ENCODE results near the gene ARHGAP30.
"Not testable (repeated sequence)": the region's sequence is repeated elsewhere in the genome, so short reads cannot be mapped to it uniquely, and the experiment has no call there.

ARHGAP30 gene

DNA sequence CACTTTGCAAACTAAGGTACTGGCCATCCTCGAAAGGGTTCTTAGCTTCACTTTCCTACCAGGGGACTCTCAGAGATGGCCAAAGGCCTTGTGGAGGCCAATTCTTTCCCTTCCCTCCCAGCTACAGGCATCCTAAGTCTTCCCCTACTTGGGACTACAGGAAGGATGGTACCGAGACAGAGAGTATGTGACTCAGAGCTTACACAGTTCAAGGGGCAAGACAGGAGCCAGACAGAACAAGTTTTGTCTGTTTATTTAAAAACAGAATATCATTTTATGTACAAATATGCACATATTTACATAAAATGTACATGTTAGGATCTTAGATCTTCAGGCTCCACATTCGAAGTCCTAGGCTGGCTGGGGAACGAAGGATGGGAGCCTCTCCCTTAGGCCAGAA, 1.1 kb upstream of the ARHGAP30 start:
- no peak for DNase-seq

DNA sequence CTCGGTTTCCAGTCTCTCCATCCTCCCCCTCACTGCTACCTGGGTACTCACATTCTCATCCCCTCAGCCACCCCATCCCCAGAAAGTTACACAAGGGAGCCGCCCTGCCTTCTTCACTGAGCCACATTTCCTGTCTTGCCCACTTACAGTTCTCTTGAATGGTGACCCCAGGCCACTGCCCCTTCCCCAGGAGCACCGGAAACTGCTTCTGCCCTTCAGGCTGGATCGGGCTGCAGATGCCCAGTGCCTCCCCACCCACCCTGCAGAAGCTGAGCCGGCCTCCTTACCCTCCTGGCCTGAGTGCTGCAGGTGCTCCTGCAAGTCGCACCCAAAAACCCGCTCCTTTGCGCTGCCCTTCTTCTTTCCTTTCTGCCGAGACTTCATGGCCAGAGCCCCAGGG, 450 bp downstream of the ARHGAP30 start:
- no peak for DNase-seq

DNA sequence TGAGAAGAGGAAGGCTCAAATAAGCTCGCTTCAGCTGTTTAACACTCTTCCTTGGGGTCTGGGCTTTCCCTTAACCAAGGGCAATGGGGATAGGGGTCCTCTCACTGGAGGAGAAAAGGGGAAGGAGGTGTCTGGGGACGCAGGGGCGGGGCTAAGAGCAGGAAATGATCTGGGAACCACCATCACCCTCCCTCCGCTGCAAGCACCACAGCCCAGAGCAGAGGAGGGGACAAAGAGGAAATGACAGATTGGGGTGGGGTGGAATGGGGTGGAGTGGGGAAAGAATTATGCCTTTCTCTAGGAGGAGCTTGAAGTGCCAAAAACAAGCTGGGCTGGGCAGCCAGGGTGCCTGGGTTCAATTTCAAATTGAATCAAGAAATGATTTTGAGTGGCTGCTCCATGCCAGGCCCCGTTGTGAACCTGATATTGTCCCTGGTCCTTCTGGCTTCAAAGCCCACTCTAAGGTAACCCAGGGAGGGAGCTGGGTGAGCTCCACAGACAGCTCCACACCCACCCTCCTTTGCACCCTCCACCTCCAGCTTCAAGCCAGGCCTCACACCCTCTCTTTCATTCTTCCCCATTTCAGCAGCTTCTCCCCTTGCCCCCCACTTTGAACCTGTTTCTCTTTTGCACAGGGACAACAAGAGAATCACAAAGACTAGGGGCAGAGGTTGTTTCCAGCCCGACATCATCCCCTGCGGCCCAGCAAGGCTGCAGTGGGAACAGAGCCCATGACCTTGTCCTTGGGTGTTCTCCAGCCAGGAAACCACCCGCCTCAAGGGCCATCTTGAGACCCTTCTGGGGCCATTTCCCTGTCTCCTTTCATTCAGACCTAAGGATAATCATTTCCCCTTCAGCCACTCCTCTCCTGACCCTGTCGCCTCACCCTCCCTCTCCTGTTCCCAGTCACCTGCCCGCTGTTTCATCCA, 1.1 kb downstream of the ARHGAP30 start:
- DNase-seq, result peak; percentile 59 to 93

DNA sequence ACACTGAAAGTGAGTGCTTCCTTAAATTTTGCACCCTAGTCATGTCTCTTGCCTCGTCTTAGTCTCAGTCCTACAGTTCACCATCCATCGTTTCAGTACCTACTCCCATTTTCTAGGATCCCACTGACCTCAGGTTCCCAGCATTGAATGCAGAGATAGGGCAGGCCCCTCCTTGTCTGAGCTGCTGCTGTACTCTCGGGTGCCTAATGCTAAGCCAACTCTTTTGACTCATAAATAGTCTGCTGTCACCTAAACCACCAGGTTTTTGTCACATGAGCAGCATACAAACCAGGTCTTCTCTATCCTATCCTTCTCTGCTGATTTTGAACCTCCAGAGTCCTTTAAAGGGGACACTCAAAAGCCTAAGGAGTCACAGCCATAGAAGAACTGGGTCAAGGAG, 3.0 kb downstream of the ARHGAP30 start:
- DNase-seq, result no peak

DNA sequence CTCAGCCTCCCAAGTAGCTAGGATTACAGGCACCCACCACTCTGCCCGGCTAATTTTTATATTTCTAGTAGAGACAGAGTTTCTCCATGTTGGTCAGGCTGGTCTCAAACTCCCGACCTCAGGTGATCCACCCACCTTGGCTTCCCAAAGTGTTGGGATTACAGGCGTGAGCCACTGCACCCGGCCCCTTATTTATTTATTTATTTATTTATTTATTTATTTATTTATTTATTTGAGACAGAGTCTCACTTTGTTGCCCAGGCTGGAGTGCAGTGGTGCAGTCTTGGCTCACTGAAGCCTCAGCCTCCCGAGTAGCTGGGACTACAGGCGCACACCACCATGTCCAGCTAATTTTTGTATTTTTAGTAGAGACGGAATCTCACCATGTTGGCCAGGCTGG, 4.0 kb downstream of the ARHGAP30 start:
- DNase-seq, result not testable (repeated sequence)

DNA sequence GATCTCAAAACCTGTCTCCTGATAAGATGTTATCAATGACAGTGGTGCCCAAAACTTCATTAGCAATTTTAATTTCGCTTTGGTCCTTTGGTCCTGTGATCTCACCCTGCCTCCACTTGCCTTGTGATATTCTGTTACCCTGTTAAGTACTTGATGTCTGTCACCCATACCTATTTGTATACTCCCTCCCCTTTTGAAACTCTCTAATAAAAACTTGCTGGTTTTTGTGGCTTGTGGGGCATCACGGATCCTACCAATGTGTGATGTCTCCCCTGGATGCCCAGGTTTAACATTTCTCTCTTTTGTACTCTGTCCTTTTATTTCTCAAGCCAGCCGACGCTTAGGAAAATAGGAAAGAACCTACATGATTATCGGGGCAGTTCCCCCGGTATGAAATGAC, 5.8 kb downstream of the ARHGAP30 start:
- not testable (repeated sequence) for DNase-seq

DNA sequence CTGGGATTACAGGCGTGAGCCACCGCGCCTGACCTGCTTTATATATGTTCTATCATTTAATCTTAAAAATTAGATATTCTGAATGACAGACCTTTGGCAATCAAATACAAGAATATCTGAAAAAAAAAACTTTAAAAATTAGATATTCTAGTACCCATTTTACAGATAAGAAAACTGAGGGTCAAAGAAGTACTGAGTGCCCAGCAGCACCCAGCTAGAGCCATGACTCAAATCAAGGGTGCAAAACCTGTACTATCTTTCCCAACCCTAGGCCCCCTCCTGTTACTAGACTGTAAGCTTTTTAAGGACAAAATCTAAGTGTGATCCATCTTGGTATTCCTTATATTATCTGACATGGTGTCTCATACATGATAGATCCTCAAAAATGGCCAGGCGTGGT, 8.3 kb downstream of the ARHGAP30 start:
- no peak for DNase-seq

DNA sequence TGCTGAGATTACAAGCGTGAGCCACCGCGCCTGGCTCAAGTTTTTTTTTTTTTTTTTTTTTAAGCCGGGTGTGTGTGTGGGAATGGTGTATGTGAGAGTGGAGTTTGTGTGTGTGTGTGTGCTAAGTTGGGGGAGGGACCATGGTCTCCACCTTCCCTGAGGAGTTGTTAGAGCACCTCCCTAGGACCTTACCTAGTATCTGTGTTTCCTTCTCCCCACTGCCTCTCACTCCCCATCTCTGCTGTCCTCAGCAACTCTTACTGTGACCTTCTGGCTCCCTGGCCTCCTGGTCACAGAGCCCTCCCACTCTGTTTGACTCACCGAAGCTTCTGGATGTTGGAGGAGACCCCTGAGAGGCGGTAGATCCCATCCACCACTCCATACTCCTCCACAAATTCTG, 10.4 kb downstream of the ARHGAP30 start:
- no peak for DNase-seq

DNA sequence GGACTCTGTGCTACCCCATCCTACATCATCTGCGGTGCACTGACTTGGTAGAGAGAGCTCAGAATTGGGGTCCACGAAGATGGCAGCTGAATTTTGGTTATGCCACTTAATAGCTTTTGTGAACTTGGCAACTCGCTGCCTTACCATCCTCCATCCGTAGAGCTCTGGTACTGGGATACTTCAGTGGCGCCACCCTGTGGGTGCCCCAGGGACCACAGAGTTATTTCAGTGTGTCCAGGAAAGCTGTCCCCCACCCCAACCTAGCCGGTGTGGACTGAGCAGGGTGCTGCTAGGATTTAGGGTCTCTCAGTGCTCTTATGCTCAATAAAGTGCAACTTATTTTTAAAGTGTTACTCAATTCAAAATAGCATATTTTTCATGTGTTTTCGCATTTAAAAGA, 14.9 kb downstream of the ARHGAP30 start:
- no peak for DNase-seq

DNA sequence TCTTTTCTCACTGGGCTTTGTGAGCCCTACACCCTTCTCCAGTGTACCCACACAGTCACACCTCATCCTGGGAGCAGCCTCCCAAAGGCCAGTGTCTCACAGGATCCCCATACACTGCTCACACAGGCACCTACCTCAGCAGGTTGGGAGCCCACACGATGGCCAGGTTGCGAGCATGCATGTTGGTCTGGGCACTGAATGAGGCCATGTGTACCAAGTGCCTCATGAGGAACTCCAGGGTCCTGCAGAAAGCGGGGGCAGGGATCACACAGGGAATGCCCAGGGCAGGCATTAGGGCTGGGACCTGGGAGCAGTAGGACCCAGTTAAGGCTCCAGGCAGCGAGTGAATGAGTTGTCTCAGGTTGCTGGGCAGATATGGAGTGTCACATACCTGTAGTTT, 15.5 kb downstream of the ARHGAP30 start:
- DNase-seq, result no peak

DNA sequence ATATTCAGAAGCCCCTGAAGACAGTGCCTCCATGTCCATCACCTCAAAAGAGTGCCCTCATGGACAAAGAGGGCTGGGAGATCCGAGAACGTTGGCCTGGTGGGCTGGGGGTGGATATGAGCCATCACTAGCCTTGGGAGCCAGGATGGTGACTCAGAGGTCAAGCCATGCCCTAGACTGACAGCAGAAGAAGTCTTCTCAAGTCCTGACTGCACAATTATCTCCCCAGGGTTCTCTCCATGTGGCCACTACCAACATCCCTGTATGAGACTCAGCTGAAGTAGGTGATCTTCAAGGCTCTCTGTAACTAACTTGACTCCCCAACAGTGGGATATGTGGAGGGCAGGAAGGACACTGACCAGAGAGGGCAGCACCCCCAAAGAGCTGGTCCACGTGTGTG, 16.8 kb downstream of the ARHGAP30 start:
- no peak for DNase-seq

DNA sequence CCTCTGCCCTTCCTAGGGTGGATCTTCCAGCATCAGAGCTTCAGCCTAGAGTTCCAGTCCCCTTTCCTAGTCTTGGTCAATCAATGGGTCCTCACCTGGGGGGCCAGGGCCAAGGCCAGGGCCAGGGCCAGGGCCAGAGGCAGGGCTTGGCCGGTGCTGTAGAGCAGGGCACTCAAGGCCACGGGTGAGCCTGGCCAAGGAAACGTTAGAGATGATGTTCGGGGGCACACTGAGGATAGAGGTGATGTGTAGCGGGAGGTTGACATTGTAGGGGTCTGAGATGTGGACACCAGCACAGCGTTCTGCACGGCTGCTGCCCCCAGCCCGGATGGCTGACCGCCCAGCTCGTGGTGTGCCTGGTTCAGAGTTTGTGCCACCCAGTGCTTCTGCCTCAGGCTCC, 18.5 kb downstream of the ARHGAP30 start:
- DNase-seq, result no peak

DNA sequence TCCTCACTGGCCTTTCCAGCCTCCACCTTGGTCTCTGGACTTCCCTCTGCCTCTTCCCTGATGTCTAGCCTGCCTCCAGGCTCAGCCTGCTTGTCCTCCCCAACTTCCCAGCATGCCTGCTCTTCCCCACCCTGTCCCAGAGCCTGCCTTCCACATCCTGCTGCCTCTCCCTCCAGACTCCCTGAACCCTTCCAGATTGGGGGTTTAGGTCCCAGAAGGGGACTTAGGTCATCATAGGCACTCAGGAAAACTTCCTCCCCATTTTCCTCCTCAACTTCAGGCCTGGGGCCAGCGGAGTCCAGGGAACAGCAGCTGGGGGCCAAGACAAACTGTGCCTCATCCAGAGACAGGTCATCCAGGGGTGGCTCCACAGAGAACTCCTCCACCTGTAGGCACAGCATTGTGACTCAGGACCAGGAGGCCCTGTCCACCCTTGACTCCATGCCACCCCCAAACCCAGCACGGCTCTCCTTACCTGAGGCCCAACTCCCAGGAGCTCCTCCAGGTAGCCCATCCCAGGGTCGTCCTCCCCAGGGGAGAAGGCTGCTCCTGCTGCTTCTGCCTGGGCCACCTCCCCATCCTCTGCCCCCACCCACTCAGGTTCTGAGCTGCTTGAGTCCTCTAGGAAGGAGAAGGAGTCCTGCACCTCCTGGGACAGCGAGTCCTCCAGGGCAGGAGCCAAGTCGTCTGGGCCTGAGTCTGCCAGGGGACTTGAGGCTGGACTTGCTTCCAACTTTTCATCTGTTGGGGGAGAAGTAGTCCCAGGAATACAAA, 20.6 kb downstream of the ARHGAP30 start:
- no peak for DNase-seq

DNA sequence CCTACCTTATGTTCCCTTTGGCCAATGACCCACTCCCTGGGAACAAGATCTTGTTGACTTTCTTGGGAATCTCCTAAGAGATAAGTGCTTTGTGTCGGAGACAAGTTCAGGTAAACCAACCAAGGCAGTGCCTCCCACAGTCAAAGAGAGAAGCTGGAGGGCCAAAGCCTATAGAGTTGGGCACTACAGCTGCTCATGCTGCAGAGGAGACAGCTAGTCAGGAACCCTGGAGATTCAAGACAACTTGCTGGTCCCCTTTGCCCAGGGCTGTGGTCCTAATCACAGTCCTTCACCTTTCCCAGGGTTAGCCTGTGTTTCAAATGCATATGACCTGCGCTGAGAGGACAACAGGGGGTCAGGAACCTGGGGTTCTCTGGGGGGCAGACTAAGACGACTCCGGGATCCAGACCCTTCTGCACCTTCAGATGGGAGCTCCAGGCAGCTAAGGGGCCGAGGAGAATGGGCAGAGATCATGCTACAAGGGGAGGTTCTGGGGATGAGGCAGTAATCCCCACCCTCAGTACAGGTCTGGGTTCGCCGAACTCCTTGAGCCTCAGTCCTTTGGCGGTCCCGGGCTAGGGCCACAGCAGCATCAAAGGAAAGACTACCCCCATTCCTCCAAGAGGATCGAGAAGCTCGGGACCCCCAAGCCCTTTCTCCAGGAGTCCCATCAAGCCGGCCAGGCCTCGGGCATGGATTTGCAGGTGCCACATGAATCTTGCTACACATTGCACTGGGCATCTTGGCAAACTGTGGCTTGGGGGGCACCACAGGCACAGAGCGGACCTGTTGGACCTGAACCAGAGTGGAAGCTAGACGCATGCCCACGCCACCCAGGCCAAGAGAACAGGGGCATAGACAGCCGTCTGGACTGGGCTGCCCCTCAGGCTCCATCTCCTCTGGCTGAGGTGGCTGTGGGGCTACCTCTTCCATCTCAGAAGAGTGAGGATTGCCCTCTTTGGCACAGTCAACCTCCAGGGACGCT, 22.0 kb downstream of the ARHGAP30 start:
- no peak for DNase-seq

DNA sequence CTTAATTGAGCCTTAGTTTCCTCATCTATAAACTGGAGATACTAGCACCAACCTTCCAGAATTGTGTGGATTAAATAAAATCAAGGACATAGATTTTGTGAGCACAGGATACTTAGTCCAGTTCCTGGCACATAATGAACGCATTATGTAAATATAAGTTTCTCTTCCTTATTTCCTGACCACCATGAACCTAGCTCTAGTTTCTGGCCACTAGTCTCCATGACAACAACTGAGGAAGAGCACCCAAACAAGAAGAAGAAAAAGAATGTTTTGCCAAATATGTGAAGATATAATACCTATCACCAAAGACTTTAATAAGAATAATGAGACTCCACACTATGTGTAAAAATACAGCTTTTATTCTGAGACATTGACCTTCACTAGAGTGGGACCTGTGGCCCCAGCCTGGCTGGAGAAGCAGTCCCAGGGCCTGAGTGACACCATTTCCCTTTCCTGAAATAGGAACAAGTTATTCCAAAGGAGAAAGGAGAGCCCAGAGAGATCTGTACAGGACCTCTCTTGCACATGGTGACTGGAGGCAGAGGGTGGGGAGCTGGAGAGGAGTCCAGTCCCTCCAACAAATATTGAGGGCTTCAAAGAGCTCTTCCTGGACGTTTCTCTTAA, 23.0 kb downstream of the ARHGAP30 start:
- no peak for DNase-seq

DNA sequence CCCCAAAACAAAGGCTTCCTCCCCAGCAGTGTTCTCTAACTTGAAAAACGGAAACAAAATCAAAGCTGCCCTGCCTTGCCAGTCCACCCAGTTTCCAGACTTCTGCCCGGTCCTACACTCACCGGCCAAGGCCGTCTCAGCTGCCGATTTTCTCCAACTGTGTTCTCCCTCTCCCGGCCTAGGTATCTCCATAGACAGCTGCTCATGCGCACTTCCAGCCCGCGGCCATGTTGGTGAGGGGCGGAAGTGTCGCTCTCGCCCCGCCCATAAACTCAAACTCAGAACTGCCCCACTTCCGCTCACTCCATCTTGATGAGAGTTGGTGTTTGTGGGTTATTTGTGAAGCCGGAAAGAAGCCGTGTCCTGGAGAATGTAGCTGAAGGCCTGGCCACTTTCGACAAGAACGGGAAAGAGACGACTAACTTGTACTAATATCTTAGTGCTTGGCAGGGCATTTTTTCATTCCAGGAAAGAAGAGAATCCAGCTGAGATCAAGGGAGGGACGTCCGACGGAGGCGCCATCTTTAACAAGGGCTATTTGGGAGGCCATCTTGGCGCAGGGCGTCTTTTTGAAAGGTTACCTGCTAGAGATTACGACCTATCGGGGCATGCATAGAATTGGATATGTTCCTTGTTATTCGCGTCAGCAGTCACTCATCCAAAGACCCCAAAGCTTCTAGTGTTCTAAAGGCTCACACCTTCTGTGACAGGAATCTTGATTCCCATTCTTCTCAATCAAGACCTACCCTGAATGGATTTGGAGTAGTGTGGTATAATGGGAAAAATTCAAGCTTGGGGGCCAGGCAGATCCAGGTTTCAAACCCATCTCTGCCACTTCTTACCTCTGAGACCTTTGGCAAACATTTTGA, 23.7 kb downstream of the ARHGAP30 start, which contains the start of gene USF1:
Gene USF1, minus strand, starts transcription at position 242 of the 869 bp plus-strand sequence. CDS start 2,702 bp downstream, outside the sequence.
- DNase-seq, result peak; percentile 84 to 94

DNA sequence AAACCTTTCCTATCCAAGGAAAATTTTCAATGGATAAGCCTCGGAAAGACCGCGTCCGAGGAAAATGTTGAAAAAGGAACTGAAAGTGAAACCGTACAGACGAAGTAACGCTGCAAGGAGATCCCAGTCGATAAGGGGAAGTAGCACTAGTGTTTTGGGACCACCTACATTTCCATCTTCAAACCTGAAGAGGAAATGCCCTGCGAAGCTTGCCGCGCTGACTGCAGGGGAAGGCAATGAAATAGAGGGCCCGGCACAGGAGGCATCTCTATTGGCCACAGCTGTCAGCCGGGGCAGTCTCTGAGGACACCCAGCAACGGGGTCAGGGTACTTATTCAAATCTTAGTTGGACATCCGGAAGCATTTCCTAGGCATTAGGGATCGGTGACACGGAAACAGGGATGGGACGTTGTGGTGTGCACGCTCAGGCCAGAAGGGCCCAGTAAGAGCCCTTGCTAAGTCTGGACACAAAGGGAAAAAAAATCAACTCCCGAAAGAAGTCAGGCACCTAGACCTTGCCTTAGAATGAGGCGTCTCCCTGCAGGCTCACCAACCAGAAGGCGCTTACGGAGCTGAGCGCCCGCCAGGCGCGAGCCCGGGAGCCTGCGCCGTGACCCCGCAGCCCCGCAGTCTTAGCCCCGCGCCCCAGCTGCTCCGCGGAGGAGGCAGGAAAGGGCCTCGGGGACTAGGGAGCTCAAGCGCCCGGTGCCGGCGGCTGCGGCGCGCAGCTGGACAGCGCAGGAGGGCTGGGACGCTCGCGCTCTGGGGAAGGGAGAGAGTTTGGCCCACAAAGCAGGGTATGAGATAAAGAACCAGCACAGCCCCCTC, 24.6 kb downstream of the ARHGAP30 start:
- peak; percentile 67 to 89 for DNase-seq

DNA sequence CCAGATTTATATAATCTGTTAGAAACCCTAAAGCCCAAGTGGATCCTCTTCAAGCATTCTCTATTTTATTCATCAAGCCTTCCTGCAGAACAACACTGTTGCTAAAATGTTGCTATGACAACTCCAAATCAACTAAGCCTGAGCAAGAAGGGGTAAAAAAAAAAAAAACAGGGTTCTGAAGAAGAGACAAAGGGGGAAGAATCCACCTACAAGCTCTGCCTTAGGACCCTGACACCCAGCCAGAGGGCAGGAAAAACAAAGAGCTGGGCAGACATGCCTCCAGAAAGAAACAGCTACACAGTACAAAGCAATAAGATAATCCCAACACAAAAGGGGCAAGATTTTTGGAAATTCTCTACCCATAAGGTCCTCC, 25.2 kb downstream of the ARHGAP30 start:
- DNase-seq, result peak in 1 of 2 donors; percentile 72

DNA sequence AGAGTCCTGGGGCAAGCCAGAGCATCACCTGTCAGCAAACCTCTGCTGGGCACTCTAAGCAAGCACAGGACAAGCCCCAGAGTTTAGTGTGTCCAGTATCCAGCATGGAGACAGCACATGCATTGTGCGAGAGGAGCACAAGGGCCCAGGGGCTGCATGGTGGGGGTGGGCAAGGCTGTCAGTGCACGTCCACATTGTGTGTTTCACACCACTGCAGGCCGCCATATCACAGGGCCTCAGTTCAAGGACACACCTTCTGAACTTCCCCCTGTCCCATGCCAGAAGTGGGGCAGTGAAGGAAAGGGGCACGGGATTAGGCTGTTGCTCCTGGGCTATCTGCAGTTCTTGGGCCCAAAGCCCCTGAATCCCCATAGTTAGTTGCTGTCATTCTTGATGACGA, 30.1 kb downstream of the ARHGAP30 start:
- no peak for DNase-seq

DNA sequence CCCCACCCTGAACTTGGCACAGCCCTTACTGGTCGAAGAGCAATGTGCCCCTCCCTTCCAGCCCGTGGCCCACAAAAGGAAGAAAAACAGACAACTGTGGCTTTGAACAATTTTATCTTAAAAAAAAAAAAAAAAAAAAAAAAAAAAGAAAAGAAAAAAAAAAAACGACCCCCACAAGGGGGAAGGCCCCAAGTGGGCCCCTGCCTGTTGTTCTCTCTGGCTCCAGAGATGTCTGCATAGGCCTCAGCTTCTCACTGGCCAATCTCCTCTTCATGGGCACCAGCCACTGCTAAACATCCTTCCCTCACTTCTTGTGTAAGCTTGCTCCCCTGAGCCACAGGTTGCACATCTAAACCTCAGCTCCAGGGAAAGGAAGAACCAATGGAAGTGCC, 30.5 kb downstream of the ARHGAP30 start:
- no peak for DNase-seq

All from bone marrow (tissue), 2 donors.